Ovary (tissue), 9 donors: ENCODE results near the gene MN1. TPM values are rescaled to one million over a fixed set of nuclear protein-coding genes. Genes with fewer than 3 reads are reported as not detected.

Experiments
- DNase-seq, 5 donors: peaks; one replicate each; pipeline ENCODE4 v3.0.0-alpha.2; 2019 to 2020
- H3K27ac ChIP-seq, 2 donors: fragments of 200-600 bp; one replicate each; pipeline versions ENCODE4 v1.5.1 to v1.8.0; 2019 to 2022
- H3K27me3 ChIP-seq: fragments of 200-600 bp; one replicate; pipeline ENCODE4 v1.8.0; 2022
- H3K36me3 ChIP-seq: fragments of 200-600 bp; sonication (generic); one replicate; pipeline ENCODE4 v1.5.1; 2019
- H3K4me1 ChIP-seq: one replicate; pipeline ENCODE4 v1.8.1; 2013; ENCODE audit warnings: mild to moderate bottlenecking, moderate library complexity; ENCODE audit not compliant: insufficient read depth
- H3K4me3 ChIP-seq: fragments of 200-600 bp; sonication (generic); one replicate; pipeline ENCODE4 v1.5.1; 2017
- H3K9me3 ChIP-seq, 2 donors: fragments of 200-600 bp in 1 of 2; sonication (generic) in 1 of 2; one replicate each; pipeline versions ENCODE4 v1.5.1 to v1.8.1; 2013 to 2019; ENCODE audit warnings: mild to moderate bottlenecking in 1 of 2, moderate library complexity in 1 of 2
- CTCF ChIP-seq, 3 donors: fragments of 450-650 bp in 2 of 3; fragments of 200-600 bp in 1 of 3; IDR thresholded peaks; one replicate each; pipeline versions ENCODE4 v1.5.1 to v1.8.0; 2016 to 2022; ENCODE audit warnings: antibody characterized with exemption in 3 of 3, mild to moderate bottlenecking in 1 of 3
- EP300 ChIP-seq: sonication (generic); formaldehyde crosslinking; IDR thresholded peaks from one replicate; pipeline ENCODE4 v1.6.1; 2017; ENCODE audit warnings: antibody characterized with exemption
- POLR2A ChIP-seq: fragments of 450-650 bp; IDR thresholded peaks from one replicate; pipeline ENCODE4 v1.6.1; 2017; ENCODE audit warnings: antibody characterized with exemption, mild to moderate bottlenecking, moderate library complexity
- WGBS, 3 donors: extraction: QIAGEN DNeasy Blood & Tissue Kit in 1 of 3; methylation state at CpG; one replicate each; pipeline versions ENCODE4 v1.1.5 to v1.1.7; 2013 to 2017; 5-methylcytosine and 5-hydroxymethylcytosine counted together
- intact Hi-C, 4 donors: fragments of 100-400 bp; cut with DNase I; formaldehyde crosslinking; loops; one replicate each; pipeline versions ENCODE4 v1.11.0 to v1.15.1; 2022 to 2023
- polyA plus RNA-seq, 2 donors: library from polyadenylated mRNA; stranded (reverse); fragments of 200-250 nt in 1 of 2; fragments of 350-450 nt in 1 of 2; fragmentation: Illumina TruSeq in 1 of 2; extraction: RNeasy Lipid Tissue Mini Kit (QIAGEN cat#74804) in 1 of 2; gene quantifications; one replicate each; pipeline ENCODE4 v1.2.3, GENCODE V29; 2013 to 2014
- total RNA-seq, 7 donors: library from RNA; depleted of rRNA in 2 of 7; stranded (reverse); fragments of >200 nt in 2 of 7; fragmentation: NEBNext Ultra II Directional in 3 of 7; extraction: Animal tissue kit (Norgen Biotek cat#: 25700) in 3 of 7; gene quantifications; one replicate each; pipeline versions ENCODE4 v1.1.0 to v1.2.4, GENCODE V29; 2016 to 2023
- donor health status: DM: no; HTN: no; CAD: no; lungs with moderate emphysema.
- donor health status: DM: no; HTN: no; CAD: no.
- donor health status: Bipolar disorder and iron deficiency.
- donor health status: DM: yes; HTN: yes; CAD: no.
- donor health status: DM: no; HTN: no; CAD: no.
- donor health status: DM: yes; HTN: yes; CAD: no.

Gene MN1
- total and polyA plus RNA-seq, 9 donors = 6.7 to 33.5 (median 13.4) TPM

- H3K27ac ChIP-seq = peak overlapping the region; percentile 71 to 87
- H3K4me3 ChIP-seq = peak overlapping the region; percentile 57
- no peak for TF ChIP-seq POLR2A
- no peak for TF ChIP-seq CTCF (IDR thresholded peaks at IDR 0.05)
- no peak for TF ChIP-seq EP300
- DNase-seq = peak in 3 of 5 donors; percentile 45 to 73 (median 65)
- peaks cover 21% of the 10 kb centered on the region for H3K4me1 ChIP-seq
- H3K27me3 ChIP-seq = no peaks in the 10 kb centered on the region
- intact Hi-C loops = loop anchor here (5.0 to 10.0 kb wide), 4 partner anchors 126 to 1044 kb away; no protein-coding TSS in a partner anchor
- H3K9me3 ChIP-seq = no peaks in the 10 kb centered on the region
- 0% methylated on average over 7 to 58 of the region's 58 CpGs for WGBS, 3 donors
- no peaks in the 10 kb centered on the region for H3K36me3 ChIP-seq
These were observed 347 bp downstream of the MN1 start for GRCh38 chr22:27801202-27801615.

GRCh38 chr22:27800250-27801201, 1.0 kb downstream of the MN1 start:
- Histone ChIP-seq H3K4me3 (peak overlapping the region; percentile 57), H3K27me3 (no peaks in the 10 kb centered on the region), H3K36me3 (no peaks in the 10 kb centered on the region), H3K9me3 (no peaks in the 10 kb centered on the region), H3K4me1 (peaks cover 21% of the 10 kb centered on the region), H3K27ac (peak overlapping the region; percentile 71 to 87)
- WGBS, 3 donors = 1 to 2% (median 2%) methylated on average over 55 to 82 of the region's 82 CpGs
- peak in 4 of 5 donors; percentile 59 to 70 (median 68) for DNase-seq
- intact Hi-C loops = loop anchor here (5.0 to 10.0 kb wide), 4 partner anchors 126 to 1043 kb away; no protein-coding TSS in a partner anchor
- TF ChIP-seq POLR2A (peak; percentile 6), CTCF (IDR thresholded peaks at IDR 0.05) (no peak)

- intact Hi-C loops = loop anchor here (1.0 to 10.0 kb wide), 6 partner anchors 125 to 1043 kb away; no protein-coding TSS in a partner anchor
- no peaks in the 10 kb centered on the region for H3K36me3 ChIP-seq
- H3K27ac ChIP-seq = peak overlapping the region in 1 of 2 donors; percentile 39
- WGBS, 3 donors = 15 to 44% (median 18%) methylated on average over 13 to 40 of the region's 40 CpGs
- peak overlapping the region; percentile 57 for H3K4me3 ChIP-seq
- DNase-seq = peak; percentile 49 to 76 (median 66)
- no peaks in the 10 kb centered on the region for H3K27me3 ChIP-seq
- H3K9me3 ChIP-seq = no peaks in the 10 kb centered on the region
- no peak for TF ChIP-seq POLR2A
- no peak for TF ChIP-seq CTCF (IDR thresholded peaks at IDR 0.05)
- H3K4me1 ChIP-seq = peaks cover 21% of the 10 kb centered on the region
These were observed 1.7 kb downstream of the MN1 start for GRCh38 chr22:27799827-27800249.

- H3K4me3 ChIP-seq = peak overlapping the region; percentile 57
- DNase-seq = peak in 2 of 5 donors; percentile 24 to 66
- 48 to 68% (median 62%) methylated on average over 51 to 62 of the region's 62 CpGs for WGBS, 3 donors
- no peaks in the 10 kb centered on the region for H3K27me3 ChIP-seq
- no peak for TF ChIP-seq POLR2A
- no peak for TF ChIP-seq EP300
- TF ChIP-seq CTCF (IDR thresholded peaks at IDR 0.05) = no peak
- H3K4me1 ChIP-seq = peaks cover 18% of the 10 kb centered on the region
- peak overlapping the region in 1 of 2 donors; percentile 39 for H3K27ac ChIP-seq
- H3K36me3 ChIP-seq = no peaks in the 10 kb centered on the region
- no peaks in the 10 kb centered on the region for H3K9me3 ChIP-seq
- intact Hi-C loops = loop anchor here in 2 of 4 donors (1.0 to 5.0 kb wide), 2 partner anchors 182 to 197 kb away; no protein-coding TSS in a partner anchor
These were observed 2.3 kb downstream of the MN1 start for GRCh38 chr22:27799015-27799826.
